NAMALWA (cell line): ENCODE measurements around the gene BCAR3.
"Not testable (repeated sequence)": the region's sequence is repeated elsewhere in the genome, so short reads cannot be mapped to it uniquely, and the experiment has no call there.

Experiments used
- DNase-seq: peaks from one replicate; pipeline ENCODE4 v3.0.0-alpha.2; 2015; ENCODE audit warnings: low spot score

BCAR3 gene

DNA sequence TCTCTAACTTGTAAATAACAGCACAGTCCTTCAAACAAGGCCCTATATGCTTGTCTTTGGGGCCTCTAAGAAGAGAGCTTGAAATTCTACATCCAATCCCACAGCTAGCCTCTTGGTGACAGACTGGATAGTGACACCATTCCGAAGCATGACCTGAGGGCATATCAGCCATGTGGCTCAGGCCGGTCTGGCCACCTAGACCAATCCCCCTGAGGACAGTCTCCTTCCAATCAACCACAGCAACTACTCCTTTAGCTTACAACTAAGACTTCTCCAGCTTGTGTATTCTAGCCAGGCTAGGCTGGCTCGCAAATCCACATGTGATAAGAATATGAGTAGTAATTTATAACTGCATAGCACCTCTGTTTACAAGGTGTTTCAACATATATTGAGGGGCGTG lies 14.0 kb downstream of the BCAR3 start:
- DNase-seq = no peak

DNA sequence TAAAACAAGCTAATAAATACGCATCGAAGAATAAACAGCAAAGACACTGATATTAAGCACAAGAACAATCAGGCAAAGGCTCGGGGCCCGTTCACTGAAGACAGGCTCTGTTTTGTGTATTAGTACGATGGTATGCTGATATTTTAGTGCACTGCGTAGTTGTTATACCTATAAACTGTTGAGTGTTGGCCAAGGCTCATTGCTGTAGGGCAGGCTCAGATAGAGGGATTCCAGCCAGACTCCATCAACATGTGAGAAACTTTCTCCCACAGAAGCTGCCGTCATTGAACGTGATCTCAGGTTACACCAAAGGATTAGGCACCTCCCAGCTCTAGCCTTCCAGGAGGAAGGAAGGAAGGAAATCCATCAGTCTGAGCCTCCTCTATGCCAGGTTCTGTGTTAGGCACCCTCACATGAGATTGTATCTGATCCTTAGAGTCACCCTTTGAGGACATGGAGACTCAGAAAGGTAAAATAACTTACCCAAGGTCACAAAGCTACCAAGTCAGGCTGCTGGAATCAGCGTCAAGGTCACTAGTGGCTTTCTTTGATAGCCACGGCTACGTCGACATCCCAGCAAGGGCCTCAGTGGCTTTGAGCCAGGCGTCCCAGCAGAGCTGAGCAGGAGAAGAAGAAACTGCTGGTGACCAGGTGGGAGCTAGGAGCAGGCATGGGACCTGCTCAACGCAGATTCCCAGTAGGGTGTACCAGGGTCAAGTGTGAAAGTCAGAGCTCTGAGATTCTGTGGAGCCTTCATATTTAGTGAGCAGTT lies 14.8 kb downstream of the BCAR3 start:
- no peak for DNase-seq

DNA sequence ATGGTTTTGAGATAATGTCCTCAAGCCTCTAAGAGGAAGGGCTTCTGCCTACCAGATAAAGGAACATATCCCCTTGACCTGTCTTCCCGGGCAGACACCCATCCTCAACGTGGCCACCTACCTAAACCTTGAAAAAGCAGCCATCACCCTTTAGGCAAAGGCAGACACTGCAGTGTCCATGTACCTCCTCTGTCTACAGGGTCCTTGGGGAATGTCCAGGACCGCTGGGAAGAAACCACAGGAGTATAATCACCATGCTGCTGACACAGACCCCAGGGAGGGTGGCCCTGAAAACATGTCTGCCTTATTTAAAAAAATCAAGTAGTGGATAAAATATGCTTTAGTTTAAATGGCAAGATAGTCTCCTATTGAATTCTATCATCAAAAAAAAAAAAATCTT lies 16.6 kb downstream of the BCAR3 start:
- no peak for DNase-seq

DNA sequence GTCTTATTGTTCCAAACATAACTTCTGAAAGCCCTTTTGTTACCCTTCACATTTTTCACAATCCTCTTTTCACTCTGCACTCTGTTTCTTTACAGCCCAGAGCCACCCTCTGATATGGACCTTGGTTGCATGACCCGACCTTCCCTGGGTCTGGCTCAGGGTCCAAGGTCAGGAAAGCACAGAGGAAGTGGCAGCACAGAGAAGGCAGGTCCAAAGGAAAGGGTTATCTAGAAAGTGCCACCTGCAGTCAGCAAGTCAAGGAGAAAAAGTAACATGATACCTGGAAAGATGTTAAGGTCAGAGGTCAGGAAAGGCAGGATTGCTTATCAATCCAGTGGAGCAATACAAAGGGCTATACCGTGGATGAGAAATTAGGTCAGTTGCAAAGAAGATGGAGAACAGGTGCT lies 18.4 kb downstream of the BCAR3 start:
- DNase-seq = no peak

DNA sequence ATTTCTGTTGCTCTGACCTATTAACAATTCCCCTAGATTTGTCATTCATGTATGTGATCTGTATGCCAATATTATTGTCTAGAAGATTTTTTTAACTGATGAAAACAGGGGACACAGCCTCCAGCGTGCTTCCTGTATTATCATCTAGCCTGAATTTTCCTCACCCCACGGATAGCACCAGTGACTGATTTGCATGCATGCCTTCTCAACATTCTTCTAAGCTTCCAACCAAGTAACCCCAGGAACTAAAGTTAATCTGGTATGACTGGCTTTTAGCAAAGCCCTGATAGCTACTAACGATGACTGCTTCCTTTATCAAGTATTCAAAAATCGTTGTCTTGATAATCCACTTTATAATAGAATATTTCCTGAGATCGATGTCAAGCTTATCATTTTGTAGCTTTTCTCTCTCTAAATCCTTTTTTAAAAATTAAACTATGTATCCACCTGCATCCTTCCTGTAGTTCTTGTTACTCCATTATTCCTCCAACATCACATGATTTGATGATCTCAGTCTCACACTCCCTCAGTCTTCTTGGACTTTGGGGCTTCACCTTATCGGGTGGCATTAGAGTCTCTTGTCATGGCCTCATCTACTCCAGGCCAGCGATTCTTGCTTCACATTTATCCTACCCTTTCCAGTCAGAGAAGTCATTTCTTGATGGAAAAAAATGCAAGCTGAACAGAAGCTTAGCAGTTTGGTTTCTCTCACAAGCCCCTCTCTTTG lies 19.0 kb downstream of the BCAR3 start:
- no peak for DNase-seq

DNA sequence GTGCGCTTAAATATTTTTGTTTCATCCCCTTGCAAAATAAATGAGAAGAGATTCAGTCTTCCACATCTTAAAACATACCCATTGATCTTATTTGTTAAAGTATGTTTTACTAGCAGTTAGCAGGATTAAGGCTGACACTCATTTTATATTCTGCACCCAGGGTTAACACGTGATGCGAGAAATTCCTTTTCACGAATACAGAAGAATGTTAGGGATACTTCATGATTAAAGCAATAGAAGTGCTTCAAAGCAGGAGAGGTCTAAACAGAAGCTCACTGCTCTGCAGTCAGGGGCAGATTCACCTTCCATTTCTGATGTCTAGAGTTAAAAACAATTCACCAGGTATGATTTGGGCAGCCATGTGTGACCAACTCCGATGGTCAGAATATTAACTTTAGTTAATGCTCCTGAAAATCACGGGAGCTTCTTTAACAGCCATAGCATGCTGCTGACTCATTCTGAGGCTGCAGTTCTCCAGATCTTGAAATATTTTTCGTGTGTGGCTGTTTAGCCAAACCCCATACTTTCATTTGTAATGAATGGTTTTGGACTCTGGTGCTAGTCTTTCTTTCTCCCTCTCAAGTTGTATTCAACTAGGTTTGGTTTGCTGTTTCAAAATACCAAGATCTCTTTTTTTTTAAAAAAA lies 19.7 kb downstream of the BCAR3 start:
- no peak for DNase-seq

DNA sequence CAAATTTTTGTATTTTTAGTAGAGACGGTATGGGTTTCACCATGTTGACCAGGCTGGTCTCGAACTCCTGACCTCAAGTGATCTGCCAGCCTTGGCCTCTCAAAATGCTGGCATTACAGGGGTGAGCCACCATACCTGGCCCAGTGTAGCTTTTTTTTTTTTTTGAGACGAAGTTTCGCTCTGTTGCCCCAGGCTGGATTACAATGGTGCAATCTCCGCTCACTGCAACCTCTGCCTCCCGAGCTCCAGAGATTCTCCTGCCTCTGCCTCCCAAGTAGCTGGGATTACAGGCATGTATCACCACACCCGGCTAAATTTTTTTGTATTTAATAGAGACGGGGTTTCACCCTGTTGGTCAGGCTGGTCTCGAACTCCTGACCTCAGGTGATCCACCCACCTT lies 20.3 kb downstream of the BCAR3 start:
- not testable (repeated sequence) for DNase-seq

DNA sequence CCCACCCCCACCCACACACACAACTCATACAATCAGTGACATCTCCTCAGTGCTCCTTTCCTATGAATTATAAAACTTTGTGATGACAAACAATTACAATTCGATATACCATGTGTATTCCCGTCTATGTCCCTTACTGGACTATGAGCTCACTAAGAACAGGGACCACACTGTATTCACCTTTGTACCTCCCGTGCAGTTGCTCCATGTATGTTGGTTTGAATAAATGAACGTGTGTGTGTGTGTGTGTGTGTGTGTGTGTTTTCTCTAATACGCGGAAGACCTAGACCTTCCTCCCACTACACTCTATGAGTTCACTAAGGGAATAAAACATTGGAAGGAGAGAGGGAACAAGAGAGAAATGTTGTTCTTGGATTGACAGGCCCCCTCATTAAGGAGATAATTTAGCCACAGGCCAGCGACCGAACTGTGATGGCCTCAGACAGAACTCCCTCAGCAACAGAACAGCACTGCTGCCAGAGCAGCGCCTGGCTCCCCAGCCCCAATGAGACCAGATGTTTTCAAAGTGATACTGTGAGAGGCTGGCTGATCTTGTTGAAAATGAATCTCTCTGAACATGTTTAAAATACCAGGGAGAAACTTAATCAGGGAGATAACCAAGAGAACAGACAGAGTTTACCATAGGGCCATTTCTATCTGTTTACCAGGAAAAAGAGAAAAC lies 21.7 kb downstream of the BCAR3 start:
- DNase-seq = no peak

DNA sequence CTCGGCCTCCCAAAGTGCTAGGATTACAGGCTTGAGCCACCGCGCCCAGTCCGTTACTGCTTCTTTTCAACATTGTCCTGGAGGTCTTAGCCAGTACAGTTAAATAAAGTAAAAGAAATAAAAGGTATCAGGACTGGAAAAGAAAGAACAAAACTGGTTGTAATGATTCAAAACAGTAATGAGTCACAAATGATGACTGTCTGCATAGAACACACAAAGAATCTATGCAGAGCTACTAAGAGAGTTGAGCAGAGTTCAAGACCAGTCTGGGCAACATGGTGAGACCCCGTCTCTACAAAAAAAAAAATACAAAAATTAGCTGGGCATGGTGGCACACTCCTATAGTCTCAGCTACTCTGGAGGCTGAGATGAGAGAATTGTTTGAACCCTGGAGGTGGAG lies 23.4 kb downstream of the BCAR3 start:
- DNase-seq = no peak

DNA sequence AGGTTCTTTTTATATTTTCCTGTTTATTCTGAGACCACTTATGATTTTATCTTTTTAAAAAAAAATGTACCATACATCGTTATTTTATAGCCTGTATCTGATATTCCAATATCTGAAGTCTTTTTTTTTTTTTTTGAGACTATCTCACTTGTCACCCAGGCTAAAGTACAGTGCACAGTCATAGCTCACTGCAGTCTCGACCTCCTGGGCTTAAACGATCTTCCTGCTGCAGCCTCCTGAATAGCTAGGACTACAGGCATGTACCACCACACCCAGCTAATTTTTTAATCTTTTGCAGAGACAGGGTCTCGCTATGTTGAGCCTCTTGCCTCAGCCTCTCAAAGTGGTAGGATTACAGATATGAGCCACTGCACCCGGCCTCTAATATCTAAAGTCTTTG lies 25.1 kb downstream of the BCAR3 start:
- no peak for DNase-seq

DNA sequence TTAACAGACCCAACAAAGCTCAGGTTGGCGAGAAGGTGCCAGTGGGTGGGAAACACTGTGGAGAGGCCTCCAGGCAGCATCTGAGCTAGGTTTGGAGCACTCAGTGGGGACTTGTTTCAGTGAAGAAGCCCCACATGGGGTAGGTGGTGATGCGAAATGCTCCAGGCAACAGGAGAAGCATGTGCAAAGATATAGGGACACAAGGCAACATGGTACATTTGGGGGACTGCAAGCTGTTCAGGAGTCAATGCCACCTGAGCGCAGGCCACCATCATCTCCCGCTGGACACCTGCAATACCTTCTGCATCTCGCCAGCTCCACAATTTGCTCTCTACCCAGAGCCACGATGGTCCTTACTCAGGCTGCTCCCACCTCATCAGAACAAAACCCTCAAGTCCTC lies 28.0 kb downstream of the BCAR3 start:
- no peak for DNase-seq

DNA sequence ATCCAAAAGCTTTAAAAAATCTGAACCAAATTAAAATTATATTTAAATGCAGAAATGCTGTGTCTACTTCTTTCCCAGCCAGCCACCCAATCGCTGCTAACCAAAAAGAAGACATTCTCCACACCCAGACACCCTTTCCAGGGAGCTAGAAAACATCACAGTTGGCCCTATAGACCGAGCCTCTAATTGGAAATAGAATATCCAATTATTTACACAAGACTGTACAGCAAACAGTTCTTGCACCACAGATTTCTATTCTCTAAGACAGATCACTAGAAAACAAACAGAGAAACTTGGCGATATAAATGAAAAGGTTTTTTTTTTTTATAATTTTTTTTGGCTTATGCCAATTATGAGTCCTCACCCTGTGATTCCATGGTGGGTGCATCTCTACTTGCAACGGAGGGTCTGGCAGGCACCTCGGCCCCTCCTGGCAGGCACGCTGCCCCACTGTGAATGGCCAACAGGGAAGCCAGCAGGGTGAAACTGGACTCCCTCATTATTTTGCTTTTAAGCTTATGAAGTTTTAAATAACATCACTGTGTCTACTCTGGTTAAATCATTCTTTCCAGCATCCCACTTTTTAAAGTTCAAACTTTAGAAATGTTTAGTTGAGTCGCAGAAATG lies 29.2 kb downstream of the BCAR3 start:
- DNase-seq = no peak

DNA sequence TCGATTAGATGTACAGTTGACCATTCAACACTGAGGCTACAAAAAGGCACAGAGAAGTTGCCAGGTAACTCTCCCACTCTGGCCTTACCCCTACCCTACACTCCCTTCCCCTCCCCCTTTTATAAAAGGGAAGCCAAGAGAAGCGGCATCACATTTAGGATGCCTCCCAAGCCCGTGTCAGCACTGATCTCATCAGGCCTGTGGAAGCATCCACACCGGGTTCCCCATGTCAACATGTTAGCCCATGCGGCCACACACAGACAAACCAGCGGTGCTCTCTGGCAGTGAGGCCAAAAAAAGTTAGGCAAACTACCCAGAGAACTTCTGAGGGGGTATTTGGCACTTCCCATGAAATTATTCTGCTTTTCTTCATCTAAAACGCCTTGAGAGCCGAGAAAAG lies 29.9 kb downstream of the BCAR3 start:
- no peak for DNase-seq

DNA sequence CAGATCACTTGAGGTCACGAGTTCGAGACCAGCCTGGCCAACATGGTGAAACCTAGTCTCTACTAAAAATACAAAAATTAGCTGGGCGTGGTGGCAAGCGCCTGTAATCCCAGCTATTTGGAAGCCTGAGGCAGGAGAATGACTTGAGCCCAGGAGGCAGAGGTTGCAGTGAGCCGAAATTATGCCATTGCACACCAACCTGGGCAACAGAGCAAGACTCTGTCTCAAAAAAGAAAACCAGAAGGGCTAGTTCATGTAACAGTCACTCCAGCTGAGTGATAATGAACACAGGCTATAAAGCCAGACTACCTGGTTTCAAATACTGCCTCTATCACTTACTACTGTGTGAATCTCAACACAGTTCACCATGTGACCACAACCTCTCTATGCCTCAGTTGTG lies 31.5 kb downstream of the BCAR3 start:
- not testable (repeated sequence) for DNase-seq

DNA sequence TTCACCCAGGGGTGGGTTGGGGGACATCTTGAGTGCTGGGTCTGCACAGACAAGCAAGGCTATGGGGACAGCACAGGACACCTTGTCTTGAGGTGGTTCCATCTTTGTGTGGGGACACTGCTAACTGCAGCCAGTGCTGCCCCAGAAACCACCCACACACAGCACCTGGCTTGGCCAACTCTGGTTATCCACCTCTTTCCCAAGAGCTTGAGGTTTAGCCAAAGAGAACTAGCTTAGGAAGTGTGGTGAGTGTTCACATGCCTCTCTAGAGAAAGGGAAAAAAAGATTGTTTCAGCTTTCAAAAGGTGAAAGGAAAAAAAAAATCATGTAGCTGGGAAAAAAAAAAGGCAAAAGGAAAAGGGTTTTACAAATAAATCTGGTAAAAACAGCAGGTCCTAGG lies 32.4 kb downstream of the BCAR3 start:
- DNase-seq = no peak

DNA sequence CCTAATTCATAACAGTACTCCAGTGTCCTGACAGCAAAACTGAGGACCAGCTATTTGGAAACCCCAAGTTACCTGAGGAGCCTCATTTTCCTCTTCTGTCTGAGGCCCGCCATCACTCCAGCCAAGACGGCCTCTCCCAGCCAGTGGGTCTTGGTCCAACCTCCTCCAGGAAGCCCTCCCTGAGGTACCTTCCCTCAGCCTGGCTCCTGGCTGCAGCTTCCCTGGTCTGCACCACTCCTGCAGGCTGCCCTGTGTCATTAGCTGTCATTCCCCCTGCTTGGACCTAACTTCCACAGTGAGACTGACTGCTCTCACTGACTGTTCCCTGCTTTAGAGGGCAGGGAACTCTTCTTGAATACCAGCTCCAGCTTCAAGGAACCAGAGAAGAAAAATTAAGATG lies 33.0 kb downstream of the BCAR3 start:
- DNase-seq = no peak

DNA sequence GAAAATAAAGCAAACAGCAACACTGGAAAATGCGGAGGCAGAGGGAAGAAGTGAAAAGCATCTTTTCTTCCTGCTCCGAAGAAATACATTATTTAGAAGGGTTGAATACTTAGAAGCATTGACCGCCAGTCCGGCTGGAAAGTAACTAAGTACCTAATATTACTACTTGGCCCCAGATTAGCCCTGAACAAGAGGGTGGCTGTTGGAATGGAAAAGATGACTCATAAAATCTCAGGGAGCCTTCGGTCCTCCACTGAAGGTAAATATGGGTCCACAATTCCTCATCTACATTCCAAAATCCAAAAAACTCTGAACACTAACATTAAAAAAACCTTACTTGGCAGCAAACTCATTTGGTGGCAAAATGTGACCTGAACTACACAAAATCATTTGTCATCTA lies 40.1 kb downstream of the BCAR3 start:
- no peak for DNase-seq

DNA sequence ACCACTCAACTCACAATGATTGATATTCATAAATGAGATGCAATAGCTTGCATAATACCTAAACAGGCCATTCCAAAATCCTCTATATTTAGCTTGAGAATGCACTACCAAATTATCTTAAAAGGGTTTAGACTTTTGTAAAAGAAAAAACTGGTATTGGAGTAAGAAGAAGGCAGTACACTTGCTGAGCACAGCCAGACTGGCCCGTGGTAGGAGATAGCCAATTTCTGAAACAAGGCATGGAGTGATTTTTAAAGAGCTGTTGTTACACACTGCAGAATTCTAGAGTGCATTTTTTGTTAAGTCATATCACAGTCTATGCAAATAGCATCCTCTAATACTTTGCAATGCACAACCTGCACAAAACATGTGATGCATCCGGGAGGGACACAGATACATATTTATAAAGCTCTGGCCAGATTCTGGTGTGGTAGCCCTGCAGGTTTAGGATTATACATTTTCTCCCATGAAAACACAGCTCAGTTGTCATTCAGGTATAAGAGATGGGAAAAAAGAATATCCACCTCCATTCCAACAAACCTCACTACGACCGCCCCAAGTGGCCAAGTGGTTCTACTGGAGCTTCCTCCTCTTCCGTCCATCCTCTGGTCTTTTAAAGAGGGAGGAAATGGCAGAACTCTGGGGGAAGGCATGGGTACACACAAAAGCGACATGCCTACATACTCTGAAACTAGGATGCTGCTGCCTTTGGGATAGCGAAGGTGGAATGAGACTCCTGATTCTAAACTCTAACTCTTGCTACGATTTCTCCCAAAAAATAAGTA lies 40.8 kb downstream of the BCAR3 start:
- no peak for DNase-seq

DNA sequence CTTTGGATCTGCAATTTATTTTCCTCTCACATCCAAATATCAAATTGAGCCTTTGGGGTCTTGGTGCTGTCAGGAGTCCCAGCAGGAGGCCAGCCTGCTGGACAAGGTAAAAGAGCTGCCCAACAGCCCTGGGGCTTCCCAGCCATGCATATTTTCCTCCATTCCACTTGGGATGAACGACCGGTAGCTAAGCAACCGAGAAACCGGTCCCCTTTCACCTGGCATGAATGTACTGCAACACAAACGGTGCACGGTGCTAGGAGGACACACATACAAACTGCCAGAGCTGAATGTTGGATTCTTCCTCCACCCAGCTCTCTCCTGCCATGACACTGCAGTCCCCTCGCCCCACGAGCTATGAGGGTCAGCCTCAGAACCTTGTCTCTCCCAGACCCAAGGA lies 42.7 kb downstream of the BCAR3 start:
- no peak for DNase-seq

DNA sequence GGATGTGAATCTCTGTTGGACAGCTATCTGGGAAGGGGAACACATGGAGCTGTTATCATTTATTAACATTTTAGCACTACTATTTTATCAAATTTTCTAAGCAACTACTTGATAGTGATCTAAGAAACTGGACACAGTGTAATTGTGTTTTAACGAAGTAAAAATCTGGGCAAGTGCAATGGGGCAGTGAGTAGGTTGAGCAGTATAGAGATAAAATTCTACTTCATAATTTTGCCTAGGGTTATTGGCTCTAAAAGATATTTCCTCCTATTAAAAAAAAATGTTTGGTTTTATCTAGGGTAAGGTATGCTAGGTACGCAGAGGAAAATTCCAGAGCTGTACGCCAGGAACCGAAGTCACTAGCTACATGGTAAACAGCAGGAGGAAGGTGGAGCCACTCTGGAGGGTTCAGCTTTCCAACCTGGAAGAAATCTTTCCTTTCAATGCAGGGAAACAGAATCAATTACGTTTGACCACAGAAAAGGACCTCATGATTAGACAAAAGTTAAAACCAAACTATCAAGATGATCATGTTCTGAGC lies 43.3 kb downstream of the BCAR3 start:
- no peak for DNase-seq

DNA sequence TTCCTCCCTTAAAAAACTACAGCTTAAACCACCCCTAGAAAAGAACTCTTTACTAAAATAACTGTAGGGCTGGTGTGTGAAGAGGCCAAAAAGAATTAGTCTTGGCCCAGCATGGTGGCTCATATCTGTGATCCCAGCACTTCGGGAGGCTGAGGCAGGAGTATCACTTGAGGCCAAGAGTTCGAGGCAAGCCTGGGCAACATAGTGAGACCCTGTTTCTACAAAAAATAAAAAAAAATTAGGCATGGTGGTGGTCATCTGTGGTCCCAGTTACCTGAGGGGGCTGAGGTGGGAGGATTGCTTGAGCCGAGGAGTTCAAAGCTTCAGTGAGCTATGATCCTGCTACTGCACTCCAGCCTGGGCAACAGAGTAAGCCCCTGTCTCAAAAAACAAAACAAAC lies 44.9 kb downstream of the BCAR3 start:
- no peak for DNase-seq
